Measurements from ENCODE around the gene FYB1. TPM values are rescaled to one million over a fixed set of nuclear protein-coding genes. Genes with fewer than 3 reads are reported as not detected.

FYB1 gene
- total and polyA plus RNA-seq, 2 experiments from 2014 or later = not detected

- Histone ChIP-seq H2AFZ (peak overlapping the region; percentile 4; the same call in 1 of the 2 replicates), H3K36me3 (ENCODE audit: insufficient read depth) (no peaks in the 10 kb centered on the region), H3F3A (replicated peaks; ENCODE audit: low read depth) (no peaks in the 10 kb centered on the region), H3K79me2 (replicated peaks; ENCODE audit: insufficient read depth) (no peaks in the 10 kb centered on the region), H3K4me2 (no peak overlapping the region), H3K4me1 (ENCODE audit: insufficient read depth) (no peaks in the 10 kb centered on the region), H3K27ac (ENCODE audit: low read depth) (no peak overlapping the region), H3K9me2 (ENCODE audit: insufficient read depth) (no peaks in the 10 kb centered on the region; the same call in 1 of the 2 replicates), H3K4me3 (no peak overlapping the region), H4K20me1 (replicated peaks; ENCODE audit: insufficient read depth) (no peaks in the 10 kb centered on the region), H3K27me3 (ENCODE audit: insufficient read depth) (no peaks in the 10 kb centered on the region)
- ATAC-seq (no peak), DNase-seq (ENCODE audit: low spot score) (no peak)
- TF ChIP-seq EZH2 (IDR thresholded peaks at IDR 0.05; ENCODE audit: low read depth, unreplicated experiment) (no peak), EZH2phosphoT487 (IDR thresholded peaks at IDR 0.05; ENCODE audit: unreplicated experiment) (no peak), ZNF462 (CRISPR knock-in tag; IDR thresholded peaks at IDR 0.05) (no peak), CREB1 (CRISPR knock-in tag; IDR thresholded peaks at IDR 0.05; ENCODE audit: low read depth) (no peak), ZNF114 (CRISPR knock-in tag; IDR thresholded peaks at IDR 0.05) (no peak)
- Mint-ChIP-seq H3K4me3 (no peak overlapping the region), H3K27ac (peak overlapping the region; percentile 58; the same call in 1 of the 2 replicates), H3K27me3 (ENCODE audit: insufficient read depth, low read depth, poor library complexity) (no peaks in the 10 kb centered on the region), H3K9me3 (no peaks in the 10 kb centered on the region), H3K36me3 (ENCODE audit: low read depth) (no peaks in the 10 kb centered on the region), H3K4me1 (peaks cover 7% of the 10 kb centered on the region)
These were observed 52.0 kb downstream of the FYB1 start for GRCh38 chr5:39167141-39167971.

All from GM23338 (cell line).